ENCODE measurements around the gene GPR158. TPM values are rescaled to one million over a fixed set of nuclear protein-coding genes. Genes with fewer than 3 reads are reported as not detected.

The GPR158 gene
- total and polyA plus RNA-seq, 2 of the 8 experiments (the other 6 are each of a cell fraction or from before 2014, with no cell fraction given) = 0.14 to 0.78 TPM

DNA sequence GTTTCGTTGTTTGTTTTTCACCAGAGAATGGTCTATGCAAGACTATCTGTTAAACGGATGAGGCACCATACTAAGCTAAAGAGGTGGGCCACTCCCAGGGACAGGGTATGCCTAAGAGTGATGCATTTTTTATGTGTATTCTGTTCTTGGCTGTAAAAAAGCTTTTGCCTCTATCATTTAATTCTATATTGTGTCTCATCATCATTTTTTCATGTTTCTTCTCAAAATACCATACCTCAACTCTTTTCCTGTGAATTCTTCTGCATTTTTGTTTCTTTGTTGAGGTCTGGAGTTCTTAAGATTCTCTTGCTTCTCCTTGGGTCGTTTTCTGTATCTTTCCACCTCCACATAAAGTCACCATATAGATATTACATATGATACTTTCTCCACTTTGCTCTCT, 357.4 kb downstream of the GPR158 start (continued):
- TF ChIP-seq FOSL1 (IDR thresholded peaks at IDR 0.05; ENCODE audit: insufficient read depth, low read depth, low read length) = no peak
- TF ChIP-seq SRF (IDR thresholded peaks at IDR 0.05; ENCODE audit: low read depth, low read length) = no peak
- TF ChIP-seq BRCA1 (IDR thresholded peaks at IDR 0.05; ENCODE audit: low read depth, low read length) = no peak
